ENCODE data around the gene RCBTB2.

DNA sequence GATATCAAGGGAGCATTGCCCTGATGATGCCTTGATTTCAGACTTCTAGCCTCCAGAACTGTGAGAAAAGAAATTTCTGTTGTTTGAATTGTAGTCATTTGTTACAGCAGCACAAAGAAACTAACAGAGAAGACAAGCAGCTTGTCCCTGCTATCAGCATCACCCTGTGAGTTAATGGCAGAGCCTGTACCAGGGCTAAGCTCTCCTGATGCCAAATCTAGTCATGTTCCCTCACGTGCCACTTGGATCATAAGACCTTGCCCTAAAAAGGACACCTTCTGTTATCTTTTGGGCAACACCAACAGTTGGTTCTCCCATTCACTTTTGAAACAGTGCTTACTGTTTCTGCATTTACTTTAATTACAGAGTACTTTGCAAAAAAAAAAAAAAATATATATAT, 14.8 kb downstream of the RCBTB2 start:
- TF ChIP-seq CTCF (IDR thresholded peaks at IDR 0.05) (no peak), POLR2AphosphoS5 (IDR thresholded peaks at IDR 0.05; ENCODE audit: insufficient read depth in 1 of 2, low read depth in 1 of 2) (no peak), POLR2A (IDR thresholded peaks at IDR 0.05) (no peak)
